K562 (cell line): ENCODE results near the gene HSP90AA1. TPM values are rescaled to one million over a fixed set of nuclear protein-coding genes. Genes with fewer than 3 reads are reported as not detected.
A peak's percentile ranks its signal among the peaks of the same experiment; 100 is the strongest.

Experiments used
- CUX1 ChIP-seq: fragments of 200-800 bp; sonication (Bioruptor generic); IDR thresholded peaks from 2 replicates; pipeline ENCODE4 v1.6.1; 2016; ENCODE audit warnings: missing genetic modification characterization, missing compliant biosample characterization
- CXXC5 ChIP-seq: fragments of 250-450 bp; sonication (Bioruptor Pico); IDR thresholded peaks from 2 replicates; pipeline ENCODE4 v1.8.0; 2022; ENCODE audit warnings: inconsistent platforms, mild to moderate bottlenecking, moderate library complexity
- DACH1 ChIP-seq: fragments of 450-650 bp; IDR thresholded peaks from 2 replicates; pipeline ENCODE4 v1.6.1; 2018; ENCODE audit not compliant: partially characterized antibody
- RBM22 ChIP-seq: fragments of 200-400 bp; formaldehyde crosslinking; IDR thresholded peaks from 2 replicates; pipeline ENCODE4 v1.6.1; 2018; ENCODE audit warnings: low read length, low read depth; ENCODE audit not compliant: poor library complexity, severe bottlenecking
- TAF7 ChIP-seq: fragments of 450-650 bp; IDR thresholded peaks from 2 replicates; pipeline ENCODE4 v1.6.1; 2016; ENCODE audit warnings: missing genetic modification characterization, missing compliant biosample characterization
- VEZF1 ChIP-seq: fragments of 200-800 bp; sonication (Bioruptor generic); IDR thresholded peaks from 2 replicates; pipeline ENCODE4 v1.6.1; 2017; ENCODE audit warnings: missing genetic modification characterization, missing compliant biosample characterization
- ZNF197 ChIP-seq: fragments of 200-800 bp; sonication (Bioruptor generic); IDR thresholded peaks from 2 replicates; pipeline ENCODE4 v1.6.1; 2016; ENCODE audit warnings: low read depth, missing genetic modification characterization, missing compliant biosample characterization
- polyA plus RNA-seq, 8 experiments: library from polyadenylated mRNA; depleted of rRNA in 4 of 8; stranded (reverse) in 5 of 8; unstranded in 3 of 8; fragments of >200 nt; fragmentation: Nextera tagmentation in 2 of 8; fragmentation: Illumina TruSeq in 1 of 8; extraction: Ambion mirVana in 2 of 8; extraction: Trizol in 1 of 8; gene quantifications; 2 replicates each; pipeline versions ENCODE4 v1.2.1 to v1.2.3, GENCODE V29; 2011 to 2014; ENCODE audit warnings: inconsistent platforms in 1 of 8, missing spikeins in 1 of 8
- total RNA-seq, 7 experiments: library from RNA; depleted of rRNA in 6 of 7; stranded (reverse); fragments of >200 nt in 6 of 7; fragmentation: Illumina TruSeq in 2 of 7; extraction: Trizol in 2 of 7; gene quantifications; 2 replicates each; pipeline versions ENCODE4 v1.2.1 to v1.2.3, GENCODE V29; 2011 to 2021; ENCODE audit warnings: low replicate concordance in 1 of 7
- TF ChIP-seq, protein P1 (sequence below), 2 experiments: fragments of 450-650 bp; IDR thresholded peaks; 2 replicates each; pipeline ENCODE4 v1.6.1; 2016; ENCODE audit warnings: mild to moderate bottlenecking in 2 of 2, borderline replicate concordance in 1 of 2, low read depth in 1 of 2, moderate library complexity in 1 of 2
- TF ChIP-seq, protein P2 (sequence below), 2 experiments: fragments of 200-800 bp in 1 of 2; sonication (Bioruptor generic) in 1 of 2; sonication (generic) in 1 of 2; formaldehyde crosslinking in 1 of 2; IDR thresholded peaks in 1 of 2; conservative IDR thresholded peaks in 1 of 2; 2 replicates each; pipeline versions ENCODE4 v1.5.0 to v1.6.1; 2016 to 2020; ENCODE audit warnings: missing compliant biosample characterization in 1 of 2, missing genetic modification characterization in 1 of 2, missing genetic modification reagents in 1 of 2

Gene HSP90AA1
- total and polyA plus RNA-seq, 9 of the 15 experiments (the other 6 are each of a cell fraction or from before 2014, with no cell fraction given), result 377 to 1,731 (median 879) TPM

GRCh38 chr14:102063109-102063807 is 23.6 kb downstream of the HSP90AA1 start (continued):
- TF ChIP-seq, protein P1, sequence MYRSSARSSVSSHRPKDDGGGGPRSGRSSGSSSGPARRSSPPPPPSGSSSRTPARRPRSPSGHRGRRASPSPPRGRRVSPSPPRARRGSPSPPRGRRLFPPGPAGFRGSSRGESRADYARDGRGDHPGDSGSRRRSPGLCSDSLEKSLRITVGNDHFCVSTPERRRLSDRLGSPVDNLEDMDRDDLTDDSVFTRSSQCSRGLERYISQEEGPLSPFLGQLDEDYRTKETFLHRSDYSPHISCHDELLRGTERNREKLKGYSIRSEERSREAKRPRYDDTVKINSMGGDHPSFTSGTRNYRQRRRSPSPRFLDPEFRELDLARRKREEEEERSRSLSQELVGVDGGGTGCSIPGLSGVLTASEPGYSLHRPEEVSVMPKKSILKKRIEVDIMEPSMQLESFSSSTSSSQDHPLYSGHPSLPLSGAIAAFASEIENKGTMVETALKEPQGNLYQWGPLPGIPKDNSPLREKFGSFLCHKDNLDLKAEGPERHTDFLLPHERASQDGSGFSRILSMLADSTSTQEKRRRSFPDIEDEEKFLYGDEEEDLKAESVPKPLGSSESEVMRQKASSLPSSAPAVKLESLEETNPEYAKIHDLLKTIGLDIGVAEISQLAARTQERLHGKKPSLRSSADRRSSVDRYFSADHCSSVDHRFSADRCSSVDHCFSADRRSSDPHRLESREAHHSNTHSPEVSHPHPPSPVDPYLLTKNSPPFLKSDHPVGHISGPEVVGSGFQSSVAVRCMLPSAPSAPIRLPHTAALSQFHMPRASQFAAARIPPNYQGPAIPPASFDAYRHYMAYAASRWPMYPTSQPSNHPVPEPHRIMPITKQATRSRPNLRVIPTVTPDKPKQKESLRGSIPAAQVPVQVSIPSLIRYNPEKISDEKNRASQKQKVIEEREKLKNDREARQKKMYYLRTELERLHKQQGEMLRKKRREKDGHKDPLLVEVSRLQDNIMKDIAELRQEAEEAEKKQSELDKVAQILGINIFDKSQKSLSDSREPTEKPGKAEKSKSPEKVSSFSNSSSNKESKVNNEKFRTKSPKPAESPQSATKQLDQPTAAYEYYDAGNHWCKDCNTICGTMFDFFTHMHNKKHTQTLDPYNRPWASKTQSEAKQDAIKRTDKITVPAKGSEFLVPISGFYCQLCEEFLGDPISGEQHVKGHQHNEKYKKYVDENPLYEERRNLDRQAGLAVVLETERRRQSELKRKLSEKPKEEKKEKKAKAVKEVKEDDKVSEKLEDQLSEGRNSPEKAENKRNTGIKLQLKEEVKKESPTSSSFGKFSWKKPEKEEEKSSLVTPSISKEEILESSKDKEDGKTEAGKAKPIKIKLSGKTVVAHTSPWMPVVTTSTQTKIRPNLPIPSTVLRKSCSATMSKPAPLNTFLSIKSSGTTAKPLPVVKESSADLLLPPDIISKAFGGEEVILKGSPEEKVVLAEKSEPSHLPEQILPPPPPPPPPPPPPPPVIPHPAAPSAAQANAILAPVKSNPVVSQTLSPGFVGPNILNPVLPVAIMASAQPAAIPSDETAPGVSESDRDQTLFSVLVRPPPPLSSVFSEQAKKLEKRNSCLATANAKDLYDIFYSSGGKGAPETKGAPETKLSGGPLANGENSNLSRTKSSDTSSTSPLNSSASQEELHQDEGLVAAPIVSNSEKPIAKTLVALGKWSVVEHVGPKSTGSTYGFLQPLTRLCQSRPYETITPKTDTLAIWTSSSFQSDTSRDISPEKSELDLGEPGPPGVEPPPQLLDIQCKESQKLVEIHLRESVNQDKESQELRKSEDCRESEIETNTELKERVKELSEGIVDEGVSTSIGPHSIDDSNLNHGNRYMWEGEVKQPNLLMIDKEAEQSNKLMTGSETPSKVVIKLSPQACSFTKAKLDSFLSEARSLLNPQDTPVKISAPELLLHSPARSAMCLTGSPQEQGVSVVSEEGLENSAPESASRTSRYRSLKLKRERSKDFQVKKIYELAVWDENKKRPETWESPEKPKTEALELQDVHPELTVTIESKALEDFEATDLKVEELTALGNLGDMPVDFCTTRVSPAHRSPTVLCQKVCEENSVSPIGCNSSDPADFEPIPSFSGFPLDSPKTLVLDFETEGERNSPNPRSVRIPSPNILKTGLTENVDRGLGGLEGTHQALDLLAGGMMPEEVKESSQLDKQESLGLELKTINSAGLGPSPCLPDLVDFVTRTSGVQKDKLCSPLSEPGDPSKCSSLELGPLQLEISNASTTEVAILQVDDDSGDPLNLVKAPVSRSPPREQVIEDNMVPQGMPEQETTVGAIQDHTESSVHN (IDR thresholded peaks at IDR 0.05; ENCODE audit: borderline replicate concordance in 1 of 2, low read depth in 1 of 2), result no peak
- TF ChIP-seq ZNF197 (CRISPR knock-in tag) (no peak), TAF7 (tag) (no peak), CUX1 (no peak), CXXC5 (CRISPR knock-in tag) (0 out of 2 replicates have a peak, but pooled peaks have one; percentile 10), VEZF1 (CRISPR knock-in tag) (peak; percentile 32), RBM22 (no peak), DACH1 (peak; percentile 9)
- TF ChIP-seq, protein P2, sequence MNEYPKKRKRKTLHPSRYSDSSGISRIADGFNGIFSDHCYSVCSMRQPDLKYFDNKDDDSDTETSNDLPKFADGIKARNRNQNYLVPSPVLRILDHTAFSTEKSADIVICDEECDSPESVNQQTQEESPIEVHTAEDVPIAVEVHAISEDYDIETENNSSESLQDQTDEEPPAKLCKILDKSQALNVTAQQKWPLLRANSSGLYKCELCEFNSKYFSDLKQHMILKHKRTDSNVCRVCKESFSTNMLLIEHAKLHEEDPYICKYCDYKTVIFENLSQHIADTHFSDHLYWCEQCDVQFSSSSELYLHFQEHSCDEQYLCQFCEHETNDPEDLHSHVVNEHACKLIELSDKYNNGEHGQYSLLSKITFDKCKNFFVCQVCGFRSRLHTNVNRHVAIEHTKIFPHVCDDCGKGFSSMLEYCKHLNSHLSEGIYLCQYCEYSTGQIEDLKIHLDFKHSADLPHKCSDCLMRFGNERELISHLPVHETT (CRISPR knock-in tag; conservative IDR thresholded peaks at IDR 0.05 in 1 of 2, IDR thresholded peaks at IDR 0.05 in 1 of 2), result no peak
